ENCODE results near the gene QTRT2. TPM values are rescaled to one million over a fixed set of nuclear protein-coding genes. Genes with fewer than 3 reads are reported as not detected.

Gene QTRT2
- total and polyA plus RNA-seq, 4 experiments from 2014 or later, result 14.3 to 35.7 (median 22.3) TPM

GRCh38 chr3:114132500-114132899 lies 76.0 kb downstream of the QTRT2 start:
- Histone ChIP-seq H3K9me3 (ENCODE audit: control insufficient read depth in 1 of 2, low read length in 2 of 2) (no peaks in the 10 kb centered on the region), H3K27me3 (ENCODE audit: insufficient read depth, low read length) (no peaks in the 10 kb centered on the region), H3K36me3 (ENCODE audit: insufficient read depth, low read length) (no peaks in the 10 kb centered on the region), H3K4me3 (ENCODE audit: low read length in 2 of 2) (no peak overlapping the region), H3K27ac (ENCODE audit: low read depth, low read length) (no peak overlapping the region), H3K4me1 (ENCODE audit: insufficient read depth, low read length) (no peaks in the 10 kb centered on the region)
- H3K36me3 Mint-ChIP-seq, result no peaks in the 10 kb centered on the region
- H3K27me3 Mint-ChIP-seq, result no peaks in the 10 kb centered on the region
- no peak overlapping the region for H3K4me3 Mint-ChIP-seq
- intact Hi-C loops (cut with micrococcal nuclease), result no loop called here
- no peaks in the 10 kb centered on the region for H3K4me1 Mint-ChIP-seq
- no peak overlapping the region for H3K27ac Mint-ChIP-seq
- DNase-seq, result no peak
- ChIA-PET CTCF (ENCODE audit: partially characterized antibody) (no interaction called here), POLR2A (ENCODE audit: partially characterized antibody) (no interaction called here)
- peaks cover 0 to 5% (median 0%) of the 10 kb centered on the region in 8 donors for H3K9me3 Mint-ChIP-seq

- CTCF ChIA-PET (ENCODE audit: partially characterized antibody), result no interaction called here
- H3K9me3 Mint-ChIP-seq, result peaks cover 0 to 5% (median 3%) of the 10 kb centered on the region in 8 donors
These were observed 77.4 kb downstream of the QTRT2 start for GRCh38 chr3:114133947-114134346.

More at GRCh38 chr3:114133947-114134346, 77.4 kb downstream of the QTRT2 start:
- Histone ChIP-seq H3K4me3 (ENCODE audit: low read length in 2 of 2) (no peak overlapping the region), H3K9me3 (ENCODE audit: control insufficient read depth in 1 of 2, low read length in 2 of 2) (no peaks in the 10 kb centered on the region), H3K36me3 (ENCODE audit: insufficient read depth, low read length) (no peaks in the 10 kb centered on the region), H3K27ac (ENCODE audit: low read depth, low read length) (no peak overlapping the region), H3K4me1 (ENCODE audit: insufficient read depth, low read length) (no peaks in the 10 kb centered on the region), H3K27me3 (ENCODE audit: insufficient read depth, low read length) (no peaks in the 10 kb centered on the region)
- intact Hi-C loops (cut with micrococcal nuclease), result no loop called here
- POLR2A ChIA-PET (ENCODE audit: partially characterized antibody), result no interaction called here
- Mint-ChIP-seq H3K36me3 (no peaks in the 10 kb centered on the region), H3K4me1 (no peaks in the 10 kb centered on the region), H3K27ac (no peak overlapping the region), H3K4me3 (no peak overlapping the region), H3K27me3 (no peaks in the 10 kb centered on the region)
- DNase-seq, result no peak

Other genes with a start within 250 kb of the QTRT2 start
- gene GRAMD1C, start 217.9 kb upstream of the QTRT2 start, total RNA-seq, result 1 to 10 TPM; 2.6 to 2.8 TPM
- gene GRAMD1C, start 217.9 kb upstream of the QTRT2 start, polyA plus RNA-seq, result under 1 TPM in 1 of 2 donors, not detected in 1; 0.45 TPM
- gene ZDHHC23, start 108.7 kb upstream of the QTRT2 start, total RNA-seq, result 1 to 10 TPM; 5.2 to 7.3 TPM
- gene ZDHHC23, start 108.7 kb upstream of the QTRT2 start, polyA plus RNA-seq, result 1 to 10 TPM in 1 of 2 donors, under 1 TPM in 1; 0.82 to 1.0 TPM
- 1 to 10 TPM; 5.7 to 7.1 TPM for gene CCDC191, start 211 bp upstream of the QTRT2 start, total RNA-seq
- gene CCDC191, start 211 bp upstream of the QTRT2 start, polyA plus RNA-seq, result 1 to 10 TPM; 1.3 to 2.1 TPM
- gene DRD3, start 122.3 kb downstream of the QTRT2 start, total RNA-seq, result under 1 TPM; 0.28 to 0.35 TPM
- not detected for gene DRD3, start 122.3 kb downstream of the QTRT2 start, polyA plus RNA-seq
- 1 to 10 TPM; 1.1 TPM for gene ZNF80, start 180.8 kb downstream of the QTRT2 start, total RNA-seq
- gene ZNF80, start 180.8 kb downstream of the QTRT2 start, polyA plus RNA-seq, result under 1 TPM; 0.34 to 0.64 TPM
- 10 to 100 TPM; 36.1 to 36.6 TPM for gene TIGIT, start 237.3 kb downstream of the QTRT2 start, total RNA-seq
- 10 to 100 TPM; 25.8 to 28.8 TPM for gene TIGIT, start 237.3 kb downstream of the QTRT2 start, polyA plus RNA-seq

Data from CD4-positive, alpha-beta memory T cell (primary cell).